GM23338 (cell line): ENCODE measurements around the gene KRTAP4-1. TPM values are rescaled to one million over a fixed set of nuclear protein-coding genes. Genes with fewer than 3 reads are reported as not detected.

ENCODE experiments used
- ATAC-seq: fragments of 200-7000 bp; cut with Tn5 transposase; 3 replicates; pipeline ENCODE4 v1.9.1; 2020
- DNase-seq: peaks from one replicate; pipeline ENCODE4 v3.0.0-alpha.2; 2015; ENCODE audit warnings: low spot score
- H2AFZ ChIP-seq: fragments of 200-600 bp; sonication (generic); 2 replicates; pipeline ENCODE4 v1.8.0; 2016; ENCODE audit warnings: antibody characterized with exemption, mild to moderate bottlenecking, moderate library complexity
- H3F3A ChIP-seq: fragments of 200-600 bp; sonication (generic); replicated peaks from 2 replicates; pipeline ENCODE4 v1.8.0; 2017; ENCODE audit warnings: antibody characterized with exemption, mixed run types, low read depth
- H3K27ac ChIP-seq: fragments of 200-600 bp; sonication (generic); 2 replicates; pipeline ENCODE4 v1.6.1; 2016; ENCODE audit warnings: low read depth
- H3K27me3 ChIP-seq: fragments of 200-600 bp; sonication (generic); 2 replicates; pipeline ENCODE4 v1.8.0; 2016; ENCODE audit warnings: mild to moderate bottlenecking, mixed run types, moderate library complexity; ENCODE audit not compliant: insufficient read depth
- H3K36me3 ChIP-seq: fragments of 200-600 bp; sonication (generic); 2 replicates; pipeline ENCODE4 v1.8.0; 2016; ENCODE audit warnings: mild to moderate bottlenecking; ENCODE audit not compliant: insufficient read depth
- H3K4me1 ChIP-seq: fragments of 200-600 bp; sonication (generic); 2 replicates; pipeline ENCODE4 v1.8.0; 2016; ENCODE audit warnings: mild to moderate bottlenecking, moderate library complexity; ENCODE audit not compliant: insufficient read depth
- H3K4me2 ChIP-seq: fragments of 200-600 bp; sonication (generic); 2 replicates; pipeline ENCODE4 v1.7.1; 2017; ENCODE audit warnings: mixed run types
- H3K4me3 ChIP-seq: fragments of 200-600 bp; sonication (generic); 2 replicates; pipeline ENCODE4 v1.6.1; 2016; ENCODE audit warnings: mixed run types
- H3K79me2 ChIP-seq: fragments of 200-600 bp; sonication (generic); replicated peaks from 2 replicates; pipeline ENCODE4 v1.8.0; 2017; ENCODE audit warnings: mild to moderate bottlenecking; ENCODE audit not compliant: insufficient read depth
- H3K9me2 ChIP-seq: fragments of 200-600 bp; sonication (generic); 2 replicates; pipeline ENCODE4 v1.8.0; 2017; ENCODE audit not compliant: insufficient read depth
- H4K20me1 ChIP-seq: fragments of 200-600 bp; sonication (generic); replicated peaks from 2 replicates; pipeline ENCODE4 v1.8.0; 2017; ENCODE audit warnings: mild to moderate bottlenecking; ENCODE audit not compliant: insufficient read depth
- H3K27ac Mint-ChIP-seq: 2 replicates; pipeline ENCODE4 v1.8.0; 2020; ENCODE audit warnings: inconsistent platforms, mild to moderate bottlenecking, moderate library complexity, mixed read lengths
- H3K27me3 Mint-ChIP-seq: 3 replicates; pipeline ENCODE4 v1.8.0; 2022; ENCODE audit warnings: low read depth, mild to moderate bottlenecking, moderate library complexity, mixed read lengths, inconsistent platforms; ENCODE audit not compliant: insufficient read depth, poor library complexity
- H3K36me3 Mint-ChIP-seq: 3 replicates; pipeline ENCODE4 v1.8.0; 2021; ENCODE audit warnings: low read depth, mild to moderate bottlenecking, inconsistent platforms, moderate library complexity, mixed read lengths
- H3K4me1 Mint-ChIP-seq: 3 replicates; pipeline ENCODE4 v1.8.0; 2020; ENCODE audit warnings: mild to moderate bottlenecking, inconsistent platforms, mixed read lengths
- H3K4me3 Mint-ChIP-seq: 3 replicates; pipeline ENCODE4 v1.8.0; 2021; ENCODE audit warnings: moderate library complexity, mild to moderate bottlenecking, inconsistent platforms, mixed read lengths
- H3K9me3 Mint-ChIP-seq: 3 replicates; pipeline ENCODE4 v1.8.0; 2020; ENCODE audit warnings: moderate library complexity, mild to moderate bottlenecking, inconsistent platforms, mixed read lengths
- CTCF ChIP-seq, 2 experiments: fragments of 200-600 bp in 1 of 2; sonication (generic) in 1 of 2; conservative IDR thresholded peaks; 2 replicates each; pipeline versions ENCODE4 v1.5.1 to v1.6.1; 2016 to 2017; ENCODE audit warnings: antibody characterized with exemption in 2 of 2, low read depth in 2 of 2, mild to moderate bottlenecking in 2 of 2, moderate library complexity in 1 of 2
- ETS1 ChIP-seq: IDR thresholded peaks from 2 replicates; pipeline ENCODE4 v1.6.1; 2016; ENCODE audit warnings: antibody characterized with exemption
- JUNB ChIP-seq: IDR thresholded peaks from one replicate; pipeline ENCODE4 v1.6.1; 2016; ENCODE audit warnings: antibody characterized with exemption; ENCODE audit not compliant: unreplicated experiment
- NANOG ChIP-seq: IDR thresholded peaks from 2 replicates; pipeline ENCODE4 v1.6.1; 2016; ENCODE audit warnings: antibody characterized with exemption, borderline replicate concordance
- REST ChIP-seq: IDR thresholded peaks from one replicate; pipeline ENCODE4 v1.6.1; 2018; ENCODE audit warnings: antibody characterized with exemption; ENCODE audit not compliant: unreplicated experiment
- STAT1 ChIP-seq: IDR thresholded peaks from one replicate; pipeline ENCODE4 v1.6.1; 2016; ENCODE audit warnings: antibody characterized with exemption; ENCODE audit not compliant: unreplicated experiment
- ZNF114 ChIP-seq: fragments of 250-450 bp; sonication (Bioruptor Pico); IDR thresholded peaks from 2 replicates; pipeline ENCODE4 v1.5.0; 2020; ENCODE audit warnings: mild to moderate bottlenecking, moderate library complexity
- ZNF331 ChIP-seq: fragments of 250-450 bp; sonication (Bioruptor Pico); IDR thresholded peaks from 2 replicates; pipeline ENCODE4 v1.5.0; 2020; ENCODE audit warnings: low read depth, mild to moderate bottlenecking, moderate library complexity
- ZNF462 ChIP-seq: fragments of 250-450 bp; sonication (Bioruptor Pico); IDR thresholded peaks from 2 replicates; pipeline ENCODE4 v1.5.0; 2020; ENCODE audit warnings: mild to moderate bottlenecking, moderate library complexity
- polyA plus RNA-seq: library from polyadenylated mRNA; unstranded; fragments of >200 nt; fragmentation: Nextera tagmentation; extraction: Ambion mirVana; gene quantifications from 2 replicates; pipeline ENCODE4 v1.2.1, GENCODE V29; 2016
- total RNA-seq: library from RNA; depleted of rRNA; stranded (reverse); fragments of >200 nt; shearing (Covaris generic); gene quantifications from 2 replicates; pipeline ENCODE4 v1.2.3, GENCODE V29; 2014

KRTAP4-1 gene
- total and polyA plus RNA-seq, 2 experiments from 2014 or later: not detected

DNA sequence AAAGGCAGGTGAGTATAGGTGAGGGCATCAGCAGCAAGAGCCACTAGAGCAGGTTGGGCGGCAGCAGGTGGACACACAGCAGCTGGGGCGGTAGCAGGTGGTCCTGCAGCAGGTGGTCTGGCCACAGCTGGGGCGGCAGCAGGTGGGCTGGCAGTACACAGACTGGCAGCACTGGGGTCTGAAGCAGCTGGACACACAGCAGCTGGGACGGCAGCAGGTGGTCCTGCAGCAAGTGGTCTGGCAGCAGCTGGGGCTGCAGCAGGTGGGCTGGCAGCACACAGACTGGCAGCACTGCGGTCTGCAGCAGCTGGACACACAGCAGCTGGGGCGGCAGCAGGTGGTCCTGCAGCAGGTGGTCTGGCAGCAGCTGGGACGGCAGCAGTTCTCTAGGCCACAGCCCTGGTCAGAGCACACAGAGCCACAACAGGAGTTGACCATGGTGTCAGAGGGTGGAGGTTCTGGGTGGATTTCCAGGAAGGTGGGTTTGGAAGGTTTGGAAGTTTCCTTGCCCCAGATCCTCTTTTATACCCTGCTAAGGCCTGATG, 6.9 kb downstream of the KRTAP4-1 start, which contains the start of gene KRTAP4-2 (continued):
- TF ChIP-seq ZNF462 (CRISPR knock-in tag): no peak

GRCh38 chr17:41176744-41177387, 7.8 kb downstream of the KRTAP4-1 start:
- no peak for TF ChIP-seq JUNB
- TF ChIP-seq STAT1: no peak
- no peak for TF ChIP-seq NANOG
- no peak for TF ChIP-seq ZNF331 (CRISPR knock-in tag)
- no peak for TF ChIP-seq CTCF (conservative IDR thresholded peaks at IDR 0.05; ENCODE audit: low read depth in 2 of 2)
- no peak for TF ChIP-seq ETS1
- TF ChIP-seq REST: no peak
- no peak for TF ChIP-seq ZNF114 (CRISPR knock-in tag)
- H3K4me3 ChIP-seq: no peak overlapping the region
- no peaks in the 10 kb centered on the region; the same call in 1 of the 2 replicates for H4K20me1 ChIP-seq
- no peaks in the 10 kb centered on the region for H3F3A ChIP-seq
- H3K4me1 ChIP-seq: no peaks in the 10 kb centered on the region
- H3K4me2 ChIP-seq: no peak overlapping the region
- H3K36me3 Mint-ChIP-seq: no peaks in the 10 kb centered on the region
- no peak overlapping the region for H2AFZ ChIP-seq
- H3K4me1 Mint-ChIP-seq: no peaks in the 10 kb centered on the region
- DNase-seq (no peak), ATAC-seq (no peak)
- no peaks in the 10 kb centered on the region for H3K79me2 ChIP-seq
- H3K27ac Mint-ChIP-seq: no peak overlapping the region
- no peaks in the 10 kb centered on the region for H3K9me3 Mint-ChIP-seq
- H3K27me3 Mint-ChIP-seq: peaks cover 5% of the 10 kb centered on the region
- H3K27me3 ChIP-seq: no peaks in the 10 kb centered on the region
- no peaks in the 10 kb centered on the region for H3K36me3 ChIP-seq
- H3K9me2 ChIP-seq: no peaks in the 10 kb centered on the region
- no peak overlapping the region for H3K27ac ChIP-seq
- no peak overlapping the region for H3K4me3 Mint-ChIP-seq
